ENCODE data around the gene DQX1.

DNA sequence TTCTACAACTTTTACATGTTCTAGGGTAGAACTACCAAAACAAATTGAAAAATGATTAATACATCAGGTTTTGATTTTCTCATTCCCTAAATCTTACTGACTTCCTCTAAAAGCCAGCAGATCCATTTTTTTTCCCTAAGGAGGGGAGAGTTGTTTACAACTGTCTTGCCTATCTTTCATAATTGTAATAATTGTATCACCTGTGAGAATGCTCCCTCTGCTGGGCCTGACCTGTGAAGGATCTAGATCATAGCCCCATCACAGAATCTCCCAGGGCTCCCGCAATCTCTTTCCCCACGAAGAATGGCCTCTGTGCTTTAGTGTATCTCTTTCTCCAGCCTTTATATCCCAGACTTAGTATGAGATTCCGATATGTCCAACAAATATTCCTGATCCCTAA lies 18.6 kb upstream of the DQX1 start:
- TF ChIP-seq, protein P1, sequence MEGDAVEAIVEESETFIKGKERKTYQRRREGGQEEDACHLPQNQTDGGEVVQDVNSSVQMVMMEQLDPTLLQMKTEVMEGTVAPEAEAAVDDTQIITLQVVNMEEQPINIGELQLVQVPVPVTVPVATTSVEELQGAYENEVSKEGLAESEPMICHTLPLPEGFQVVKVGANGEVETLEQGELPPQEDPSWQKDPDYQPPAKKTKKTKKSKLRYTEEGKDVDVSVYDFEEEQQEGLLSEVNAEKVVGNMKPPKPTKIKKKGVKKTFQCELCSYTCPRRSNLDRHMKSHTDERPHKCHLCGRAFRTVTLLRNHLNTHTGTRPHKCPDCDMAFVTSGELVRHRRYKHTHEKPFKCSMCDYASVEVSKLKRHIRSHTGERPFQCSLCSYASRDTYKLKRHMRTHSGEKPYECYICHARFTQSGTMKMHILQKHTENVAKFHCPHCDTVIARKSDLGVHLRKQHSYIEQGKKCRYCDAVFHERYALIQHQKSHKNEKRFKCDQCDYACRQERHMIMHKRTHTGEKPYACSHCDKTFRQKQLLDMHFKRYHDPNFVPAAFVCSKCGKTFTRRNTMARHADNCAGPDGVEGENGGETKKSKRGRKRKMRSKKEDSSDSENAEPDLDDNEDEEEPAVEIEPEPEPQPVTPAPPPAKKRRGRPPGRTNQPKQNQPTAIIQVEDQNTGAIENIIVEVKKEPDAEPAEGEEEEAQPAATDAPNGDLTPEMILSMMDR (IDR thresholded peaks at IDR 0.05; ENCODE audit: low read depth, low read length), result peak; percentile 6
- no peak for TF ChIP-seq POLR2A (IDR thresholded peaks at IDR 0.05; ENCODE audit: extremely low read depth, insufficient read length)

All from NB4 (cell line).